COLO668 (cell line): ENCODE results near the gene PCDH9.
"Not testable (repeated sequence)": the region's sequence is repeated elsewhere in the genome, so short reads cannot be mapped to it uniquely, and the experiment has no call there.

ENCODE experiments used
- DNase-seq: peaks from one replicate; lab custom pipeline; 2025; ENCODE audit not compliant: unreplicated experiment; lab: John Stamatoyannopoulos, UW

Gene PCDH9

GRCh38 chr13:66322193-66322740 is 907.9 kb downstream of the PCDH9 start:
- no peak for DNase-seq

- peak; percentile 51 for DNase-seq
Measured at GRCh38 chr13:66314911-66315310, 915.2 kb downstream of the PCDH9 start.

- DNase-seq, result no peak
Measured at GRCh38 chr13:66313413-66313812, 916.7 kb downstream of the PCDH9 start.

GRCh38 chr13:66312312-66313087 is 917.6 kb downstream of the PCDH9 start:
- DNase-seq, result peak; percentile 50

- DNase-seq, result no peak
Measured at GRCh38 chr13:66305961-66306617, 924.0 kb downstream of the PCDH9 start.

GRCh38 chr13:66301482-66301881 is 928.7 kb downstream of the PCDH9 start:
- no peak for DNase-seq

- no peak for DNase-seq
Measured at GRCh38 chr13:66301006-66301405, 929.1 kb downstream of the PCDH9 start.

- DNase-seq, result no peak
Measured at GRCh38 chr13:66296875-66297274, 933.3 kb downstream of the PCDH9 start.

GRCh38 chr13:66296328-66296727 is 933.8 kb downstream of the PCDH9 start:
- no peak for DNase-seq

GRCh38 chr13:66286806-66287205 is 943.3 kb downstream of the PCDH9 start:
- DNase-seq, result not testable (repeated sequence)

GRCh38 chr13:66275416-66275815 is 954.7 kb downstream of the PCDH9 start:
- no peak for DNase-seq

GRCh38 chr13:66273011-66273410 is 957.1 kb downstream of the PCDH9 start:
- no peak for DNase-seq

GRCh38 chr13:66266761-66267160 is 963.4 kb downstream of the PCDH9 start:
- no peak for DNase-seq

- DNase-seq, result no peak
Measured at GRCh38 chr13:66266348-66266747, 963.8 kb downstream of the PCDH9 start.

- no peak for DNase-seq
Measured at GRCh38 chr13:66265371-66265770, 964.8 kb downstream of the PCDH9 start.

- no peak for DNase-seq
Measured at GRCh38 chr13:66264971-66265370, 965.2 kb downstream of the PCDH9 start.

GRCh38 chr13:66262330-66262729 is 967.8 kb downstream of the PCDH9 start:
- DNase-seq, result no peak

GRCh38 chr13:66259426-66259825 is 970.7 kb downstream of the PCDH9 start:
- not testable (repeated sequence) for DNase-seq
